Omental fat pad (tissue), 4 donors: Measurements from ENCODE around the gene HLA-DRA. TPM values are rescaled to one million over a fixed set of nuclear protein-coding genes. Genes with fewer than 3 reads are reported as not detected.
"Not testable (repeated sequence)": the region's sequence is repeated elsewhere in the genome, so short reads cannot be mapped to it uniquely, and the experiment has no call there.

Experiments used
- ATAC-seq: fragments of 150-250 bp; one replicate; pipeline ENCODE4 v1.9.1; 2016; ENCODE audit warnings: mild to moderate bottlenecking, moderate library complexity; ENCODE audit not compliant: low FRiP score
- DNase-seq: peaks from one replicate; pipeline ENCODE4 v3.0.0-alpha.2; 2019; ENCODE audit warnings: low spot score
- CTCF ChIP-seq, 3 donors: fragments of 450-650 bp; IDR thresholded peaks; one replicate each; pipeline ENCODE4 v1.5.1; 2016 to 2017; ENCODE audit warnings: antibody characterized with exemption in 3 of 3, mild to moderate bottlenecking in 3 of 3, moderate library complexity in 2 of 3
- total RNA-seq, 4 donors: library from RNA; depleted of rRNA; stranded (reverse); fragments of >200 nt; gene quantifications; one replicate each; pipeline ENCODE4 v1.1.0, GENCODE V29; 2016

Gene HLA-DRA
- total RNA-seq, 4 donors from 2014 or later: 102 to 437 (median 303) TPM

- TF ChIP-seq CTCF (IDR thresholded peaks at IDR 0.05): no peak
- ATAC-seq (no peak), DNase-seq (no peak)
Observed at GRCh38 chr6:32457054-32457453, 17.4 kb downstream of the HLA-DRA start.

- no peak for TF ChIP-seq CTCF (IDR thresholded peaks at IDR 0.05)
- no peak for ATAC-seq
- no peak for DNase-seq
Observed at GRCh38 chr6:32459781-32460424, 20.2 kb downstream of the HLA-DRA start.

- TF ChIP-seq CTCF (IDR thresholded peaks at IDR 0.05): no peak
- DNase-seq (no peak), ATAC-seq (no peak)
Observed at GRCh38 chr6:32460528-32460927, 20.8 kb downstream of the HLA-DRA start.

- ATAC-seq (no peak), DNase-seq (no peak)
- TF ChIP-seq CTCF (IDR thresholded peaks at IDR 0.05): no peak
Observed at GRCh38 chr6:32461493-32461892, 21.8 kb downstream of the HLA-DRA start.

GRCh38 chr6:32462609-32463008 lies 22.9 kb downstream of the HLA-DRA start:
- no peak for TF ChIP-seq CTCF (IDR thresholded peaks at IDR 0.05)
- DNase-seq (no peak), ATAC-seq (peak; percentile 64)

- not testable (repeated sequence) for ATAC-seq, DNase-seq
Observed at GRCh38 chr6:32467743-32468503, 28.2 kb downstream of the HLA-DRA start.

- DNase-seq: no peak
- no peak for ATAC-seq
- TF ChIP-seq CTCF (IDR thresholded peaks at IDR 0.05): no peak
Observed at GRCh38 chr6:32472781-32473375, 33.2 kb downstream of the HLA-DRA start.

- ATAC-seq: peak; percentile 37
- DNase-seq: not testable (repeated sequence)
Observed at GRCh38 chr6:32473376-32474348, 34.0 kb downstream of the HLA-DRA start.
